Esophagus squamous epithelium (tissue), 5 donors: ENCODE results near the gene NUDT6. TPM values are rescaled to one million over a fixed set of nuclear protein-coding genes. Genes with fewer than 3 reads are reported as not detected.
A peak's percentile ranks its signal among the peaks of the same experiment; 100 is the strongest.

Experiments
- DNase-seq: peaks from one replicate; lab custom pipeline; 2025; lab: John Stamatoyannopoulos, UW
- H3K27ac ChIP-seq, 4 donors: fragments of 200-600 bp; sonication (generic); one replicate each; pipeline ENCODE4 v1.5.1; 2016 to 2019; ENCODE audit warnings: mild to moderate bottlenecking in 1 of 4
- H3K27me3 ChIP-seq, 4 donors: fragments of 200-600 bp; sonication (generic); 1 replicate in 3 of 4; 2 replicates in 1 of 4; pipeline versions ENCODE4 v1.5.1 to v1.6.0; 2017 to 2021; ENCODE audit warnings: antibody characterized with exemption in 1 of 4
- H3K36me3 ChIP-seq, 3 donors: fragments of 200-600 bp; sonication (generic); one replicate each; pipeline ENCODE4 v1.5.1; 2016 to 2019
- H3K4me1 ChIP-seq, 3 donors: fragments of 200-600 bp; sonication (generic); one replicate each; pipeline ENCODE4 v1.5.1; 2017 to 2019
- H3K4me3 ChIP-seq, 4 donors: fragments of 200-600 bp; sonication (generic); 1 replicate in 3 of 4; 2 replicates in 1 of 4; pipeline ENCODE4 v1.5.1; 2016 to 2019; ENCODE audit warnings: mild to moderate bottlenecking in 2 of 4, moderate library complexity in 1 of 4
- H3K9me3 ChIP-seq, 3 donors: fragments of 200-600 bp; sonication (generic); one replicate each; pipeline ENCODE4 v1.5.1; 2016 to 2019
- CTCF ChIP-seq, 6 experiments: fragments of 450-650 bp in 4 of 6; fragments of 200-600 bp in 2 of 6; sonication (generic) in 2 of 6; IDR thresholded peaks; one replicate each; pipeline ENCODE4 v1.5.1; 2016 to 2019; ENCODE audit warnings: antibody characterized with exemption in 6 of 6, mild to moderate bottlenecking in 4 of 6, moderate library complexity in 4 of 6
- POLR2A ChIP-seq, 4 donors: fragments of 450-650 bp; IDR thresholded peaks; one replicate each; pipeline ENCODE4 v1.6.1; 2017; ENCODE audit warnings: antibody characterized with exemption in 4 of 4, mild to moderate bottlenecking in 4 of 4, moderate library complexity in 3 of 4
- WGBS, 2 donors: methylation state at CpG; one replicate each; pipeline ENCODE4 v1.1.5; 2018; 5-methylcytosine and 5-hydroxymethylcytosine counted together
- intact Hi-C: fragments of 100-400 bp; cut with DNase I; formaldehyde crosslinking; loops from one replicate; pipeline ENCODE4 v1.15.0; 2022
- total RNA-seq, 4 donors: library from RNA; depleted of rRNA; stranded (reverse); fragments of >200 nt; gene quantifications; one replicate each; pipeline ENCODE4 v1.1.0, GENCODE V29; 2016
- donor health status: DM: yes; HTN: yes; CAD: no.

The NUDT6 gene
- total RNA-seq, 4 donors from 2014 or later = 1.8 to 8.8 (median 4.3) TPM

GRCh38 chr4:122894827-122895226, 27.6 kb downstream of the NUDT6 start:
- Histone ChIP-seq H3K27ac (no peak overlapping the region), H3K27me3 (no peaks in the 10 kb centered on the region), H3K4me3 (no peak overlapping the region), H3K36me3 (peaks cover 0 to 12% (median 0%) of the 10 kb centered on the region in 3 donors), H3K4me1 (peaks cover 0 to 16% (median 8%) of the 10 kb centered on the region in 3 donors), H3K9me3 (no peaks in the 10 kb centered on the region)
- intact Hi-C loops = no loop called here
- 97 to 99% methylated on average over 3 of the region's 3 CpGs for WGBS, 2 donors
- TF ChIP-seq POLR2A (IDR thresholded peaks at IDR 0.05) = no peak
- no peak for TF ChIP-seq CTCF (IDR thresholded peaks at IDR 0.05)
- DNase-seq = no peak

GRCh38 chr4:122890147-122890795, 32.1 kb downstream of the NUDT6 start:
- TF ChIP-seq CTCF (IDR thresholded peaks at IDR 0.05) (no peak), POLR2A (IDR thresholded peaks at IDR 0.05) (no peak)
- Histone ChIP-seq H3K27me3 (no peaks in the 10 kb centered on the region), H3K4me3 (no peak overlapping the region), H3K36me3 (peaks cover 0 to 12% (median 0%) of the 10 kb centered on the region in 3 donors), H3K27ac (peak overlapping the region in 1 of 4 donors; percentile 3), H3K4me1 (peaks cover 0 to 11% (median 8%) of the 10 kb centered on the region in 3 donors), H3K9me3 (no peaks in the 10 kb centered on the region)
- intact Hi-C loops = no loop called here
- DNase-seq = no peak
- WGBS, 2 donors = 49 to 61% methylated on average over 2 of the region's 2 CpGs

- Histone ChIP-seq H3K27ac (peak overlapping the region in 1 of 4 donors; percentile 3), H3K36me3 (peaks cover 0 to 12% (median 0%) of the 10 kb centered on the region in 3 donors), H3K4me1 (peaks cover 0 to 11% (median 8%) of the 10 kb centered on the region in 3 donors), H3K9me3 (no peaks in the 10 kb centered on the region), H3K4me3 (no peak overlapping the region), H3K27me3 (no peaks in the 10 kb centered on the region)
- intact Hi-C loops = no loop called here
- no peak for DNase-seq
- TF ChIP-seq CTCF (IDR thresholded peaks at IDR 0.05) (no peak), POLR2A (IDR thresholded peaks at IDR 0.05) (no peak)
- WGBS, 2 donors = 46 to 53% methylated on average over 1 of the region's 1 CpG
Observed at GRCh38 chr4:122889726-122890125, 32.7 kb downstream of the NUDT6 start.

GRCh38 chr4:122884499-122884898, 37.9 kb downstream of the NUDT6 start:
- TF ChIP-seq CTCF (IDR thresholded peaks at IDR 0.05) = no peak
- TF ChIP-seq POLR2A (IDR thresholded peaks at IDR 0.05) = no peak
- no peak overlapping the region for H3K4me3 ChIP-seq
- H3K27ac ChIP-seq = no peak overlapping the region
- 68 to 86% methylated on average over 1 of the region's 1 CpG for WGBS, 2 donors
- no peak for DNase-seq
- intact Hi-C loops = no loop called here
- H3K9me3 ChIP-seq = no peaks in the 10 kb centered on the region
- H3K4me1 ChIP-seq = no peaks in the 10 kb centered on the region
- no peaks in the 10 kb centered on the region for H3K27me3 ChIP-seq
- peaks cover 0 to 5% (median 0%) of the 10 kb centered on the region in 3 donors for H3K36me3 ChIP-seq

GRCh38 chr4:122882857-122883735, 39.3 kb downstream of the NUDT6 start:
- WGBS, 2 donors = 82 to 84% methylated on average over 5 of the region's 5 CpGs
- H3K9me3 ChIP-seq = no peaks in the 10 kb centered on the region
- intact Hi-C loops = no loop called here
- TF ChIP-seq POLR2A (IDR thresholded peaks at IDR 0.05) (no peak), CTCF (IDR thresholded peaks at IDR 0.05) (no peak)
- no peaks in the 10 kb centered on the region for H3K27me3 ChIP-seq
- H3K4me3 ChIP-seq = no peak overlapping the region
- no peaks in the 10 kb centered on the region for H3K4me1 ChIP-seq
- DNase-seq = no peak
- H3K27ac ChIP-seq = no peak overlapping the region
- H3K36me3 ChIP-seq = peaks cover 0 to 5% (median 0%) of the 10 kb centered on the region in 3 donors
